CD4-positive, alpha-beta T cell treated with Interleukin-4 for 4 hours (primary cell): ENCODE data around the gene PLEKHA4.
"Not testable (repeated sequence)": the region's sequence is repeated elsewhere in the genome, so short reads cannot be mapped to it uniquely, and the experiment has no call there.

ENCODE experiments used
- DNase-seq: peaks from one replicate; pipeline ENCODE4 v3.0.0-alpha.2; 2020

The PLEKHA4 gene

DNA sequence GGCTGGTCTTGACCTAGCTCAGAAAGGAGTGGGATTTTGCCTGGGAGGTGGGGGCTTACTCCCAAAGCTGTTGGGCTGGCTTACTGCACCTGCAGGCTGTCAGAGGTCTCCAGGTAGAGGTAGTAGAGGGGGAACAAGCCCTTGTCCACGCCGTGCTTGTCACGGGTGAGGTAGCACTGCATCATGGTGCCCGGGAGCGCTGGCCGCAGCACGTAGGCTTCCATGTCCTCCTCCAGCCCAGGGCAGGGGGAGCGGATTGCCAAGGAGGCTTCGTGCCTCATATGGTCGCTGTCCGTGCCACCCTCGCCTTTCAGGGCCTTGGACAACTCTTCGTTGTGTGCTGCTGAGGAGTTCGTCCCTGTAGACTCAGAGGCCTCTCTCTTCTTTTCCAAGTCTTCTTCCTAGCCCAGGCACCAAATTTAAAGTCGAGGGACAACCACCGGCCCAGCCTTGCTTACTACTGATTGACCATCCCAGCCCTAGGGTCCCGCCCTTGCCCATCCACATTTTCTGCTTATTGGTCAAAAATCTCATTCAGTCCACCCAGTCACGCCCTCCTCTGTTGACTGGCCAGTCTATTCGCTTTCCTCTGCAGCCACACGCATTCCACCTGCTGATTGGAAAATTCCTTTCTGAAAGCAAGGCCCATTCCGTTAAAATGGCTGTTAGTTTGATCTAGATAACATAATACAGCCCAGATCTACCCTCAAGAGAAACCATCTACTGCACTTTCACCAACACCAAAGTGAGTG, 19.6 kb upstream of the PLEKHA4 start:
- no peak for DNase-seq

DNA sequence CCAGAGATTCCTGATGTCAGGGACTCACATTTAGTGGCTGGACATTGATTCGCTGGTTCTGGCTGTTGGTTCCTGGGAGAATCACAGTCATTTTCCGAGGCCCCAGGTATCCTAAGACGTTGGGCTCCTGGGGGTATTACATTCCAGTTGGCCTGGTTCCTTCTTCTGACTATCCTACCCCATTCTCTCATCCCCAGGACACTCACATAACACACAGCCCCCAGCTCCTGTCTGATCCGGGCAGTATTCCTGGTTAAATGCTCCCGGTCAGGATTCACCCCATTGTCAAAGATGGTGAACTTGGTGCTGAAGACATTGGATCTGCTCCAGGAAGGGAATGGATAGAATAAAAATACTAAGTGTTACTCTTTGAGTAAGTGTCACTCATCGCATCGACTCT, 15.3 kb upstream of the PLEKHA4 start:
- DNase-seq: no peak

DNA sequence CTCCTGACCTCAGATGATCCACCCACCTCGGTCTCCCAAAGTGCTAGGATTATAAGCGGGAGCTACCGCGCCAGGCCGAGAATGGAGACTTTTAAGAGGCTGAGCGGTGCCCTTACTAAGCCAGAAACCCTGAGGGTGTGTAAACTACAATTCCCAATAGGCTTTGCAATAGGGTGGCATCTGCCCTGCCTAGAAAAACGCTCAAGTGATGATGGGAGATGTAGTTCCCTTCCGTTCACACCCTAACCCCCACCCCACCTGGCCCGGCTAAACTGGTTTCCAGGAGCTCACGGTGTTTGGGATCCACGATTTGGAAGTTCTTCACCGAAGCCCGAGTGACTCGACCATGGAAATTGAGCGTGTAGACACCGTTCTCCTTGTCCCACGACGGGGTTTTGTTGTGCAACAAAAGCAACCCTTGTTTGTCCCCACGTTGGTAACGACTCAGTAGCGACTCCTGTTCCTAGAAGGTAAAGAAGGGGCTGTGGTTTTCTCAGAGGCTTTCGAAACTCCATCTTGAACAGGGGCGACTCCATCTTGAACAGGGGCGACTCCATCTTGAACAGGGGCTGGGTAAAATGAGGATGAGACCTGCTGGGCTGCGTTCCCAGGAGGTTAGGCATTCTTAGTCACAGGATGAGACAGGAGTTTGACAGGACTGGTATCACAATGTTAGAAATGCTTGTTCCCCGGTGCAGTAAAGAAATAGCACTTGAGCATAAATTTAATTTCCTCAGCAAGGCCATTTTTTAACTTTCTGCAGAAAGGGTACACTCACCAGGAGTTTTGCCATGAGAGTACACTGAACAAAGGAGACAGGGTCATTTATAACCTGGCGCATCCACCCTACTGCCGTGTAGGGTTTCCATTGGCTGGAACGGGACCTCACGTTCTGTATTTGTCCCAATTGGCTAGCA, 13.6 kb upstream of the PLEKHA4 start:
- DNase-seq: no peak

DNA sequence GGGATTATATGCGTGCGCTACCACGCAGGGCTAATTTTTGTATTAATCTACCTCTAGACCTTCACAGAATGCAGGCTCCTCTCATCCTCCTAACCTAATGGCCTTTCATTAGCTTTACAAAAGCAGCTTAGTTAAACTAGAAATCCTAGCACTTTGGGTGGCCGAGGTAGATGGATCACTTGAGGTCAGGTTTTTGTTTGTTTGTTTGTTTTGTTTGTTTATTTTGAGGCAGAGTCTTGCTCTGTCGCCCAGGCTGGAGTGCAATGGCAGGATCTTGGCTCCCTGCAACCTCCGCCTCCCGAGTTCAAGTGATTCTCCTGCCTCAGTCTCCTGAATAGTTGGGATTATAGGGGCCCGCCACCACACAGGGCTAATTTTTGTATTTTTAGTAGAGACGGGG, 11.3 kb upstream of the PLEKHA4 start:
- not testable (repeated sequence) for DNase-seq

DNA sequence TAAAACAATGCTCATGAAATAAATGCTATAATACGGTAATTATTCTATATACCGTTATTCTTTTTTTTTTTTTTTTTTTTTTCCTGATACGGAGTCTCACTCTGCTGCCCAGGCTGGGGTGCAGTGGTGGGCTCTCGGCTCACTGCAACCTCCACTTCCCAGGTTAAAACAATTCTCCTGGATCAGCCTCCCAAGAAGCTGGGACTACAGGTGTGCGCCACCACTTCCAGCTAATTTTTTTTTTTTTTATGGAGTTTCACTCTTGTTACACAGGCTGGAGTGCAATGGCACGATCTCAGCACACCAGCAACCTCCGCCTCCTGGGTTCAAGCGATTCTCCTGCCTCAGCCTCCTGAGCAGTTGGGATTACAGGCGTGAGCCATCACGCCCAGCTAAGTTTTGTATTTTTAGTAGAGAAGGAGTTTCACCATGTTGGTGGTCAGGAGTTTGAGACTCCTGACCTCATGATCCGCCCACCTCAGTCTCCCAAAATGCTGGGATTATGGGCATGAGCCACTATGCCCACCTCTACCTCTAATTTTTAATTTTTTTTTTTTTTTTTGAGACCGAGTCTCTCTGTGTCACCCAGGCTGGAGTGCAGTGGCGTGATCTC, 10.7 kb upstream of the PLEKHA4 start:
- no peak for DNase-seq

DNA sequence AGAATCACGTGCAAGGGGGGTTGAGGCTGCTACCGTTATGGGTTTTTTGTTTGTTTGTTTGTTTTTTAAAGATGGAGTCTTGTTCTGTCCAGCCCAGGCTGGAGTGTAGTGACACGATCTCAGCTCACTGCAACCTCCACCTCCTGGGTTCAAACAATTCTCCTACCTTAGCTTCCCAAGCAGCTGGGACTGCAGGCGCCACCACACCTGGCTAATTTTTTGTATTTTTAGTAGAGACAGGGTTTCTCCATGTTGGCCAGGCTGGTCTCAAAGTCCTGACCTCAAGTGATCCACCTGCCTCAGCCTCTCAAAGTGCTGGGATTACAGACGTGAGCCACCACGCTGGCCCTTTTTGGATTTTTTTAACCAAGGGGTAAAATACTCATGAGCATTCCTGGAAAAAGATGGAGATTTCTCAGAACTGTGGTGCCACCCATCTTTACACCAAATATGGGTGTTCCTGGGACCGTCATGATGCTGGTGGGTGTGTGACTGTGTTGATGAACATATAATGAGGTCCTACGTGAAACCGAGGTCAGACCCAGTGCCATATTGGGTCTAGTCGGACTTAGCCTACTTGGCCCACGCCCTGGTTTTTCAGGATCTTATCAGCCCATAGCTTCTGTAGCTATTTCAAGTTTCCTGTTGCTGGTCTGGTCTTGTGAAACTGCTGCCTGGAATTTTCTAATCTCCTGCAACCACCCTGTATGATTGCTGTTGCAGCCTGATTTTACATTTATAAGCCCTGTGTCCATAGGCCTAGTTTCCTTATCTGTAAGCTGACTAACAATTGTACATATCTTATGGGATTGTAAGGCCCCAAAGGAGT, 10.0 kb upstream of the PLEKHA4 start:
- DNase-seq: no peak

DNA sequence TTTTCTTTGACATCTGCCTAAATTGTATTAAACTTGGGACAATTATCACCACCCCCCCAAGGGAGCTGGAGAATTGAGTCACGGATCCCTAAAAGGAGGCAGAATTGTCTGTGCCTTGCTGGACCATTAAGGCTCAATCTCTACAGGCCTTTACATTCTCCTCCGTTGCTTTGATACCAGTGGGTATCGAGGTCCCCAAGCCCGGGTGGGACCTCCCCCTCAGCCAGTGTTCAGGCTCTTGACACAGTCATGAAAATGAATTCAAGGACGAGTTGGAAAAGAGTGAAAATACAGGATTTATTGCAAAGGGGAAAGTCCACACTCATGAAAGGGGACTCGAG, 9.4 kb upstream of the PLEKHA4 start:
- DNase-seq: no peak

DNA sequence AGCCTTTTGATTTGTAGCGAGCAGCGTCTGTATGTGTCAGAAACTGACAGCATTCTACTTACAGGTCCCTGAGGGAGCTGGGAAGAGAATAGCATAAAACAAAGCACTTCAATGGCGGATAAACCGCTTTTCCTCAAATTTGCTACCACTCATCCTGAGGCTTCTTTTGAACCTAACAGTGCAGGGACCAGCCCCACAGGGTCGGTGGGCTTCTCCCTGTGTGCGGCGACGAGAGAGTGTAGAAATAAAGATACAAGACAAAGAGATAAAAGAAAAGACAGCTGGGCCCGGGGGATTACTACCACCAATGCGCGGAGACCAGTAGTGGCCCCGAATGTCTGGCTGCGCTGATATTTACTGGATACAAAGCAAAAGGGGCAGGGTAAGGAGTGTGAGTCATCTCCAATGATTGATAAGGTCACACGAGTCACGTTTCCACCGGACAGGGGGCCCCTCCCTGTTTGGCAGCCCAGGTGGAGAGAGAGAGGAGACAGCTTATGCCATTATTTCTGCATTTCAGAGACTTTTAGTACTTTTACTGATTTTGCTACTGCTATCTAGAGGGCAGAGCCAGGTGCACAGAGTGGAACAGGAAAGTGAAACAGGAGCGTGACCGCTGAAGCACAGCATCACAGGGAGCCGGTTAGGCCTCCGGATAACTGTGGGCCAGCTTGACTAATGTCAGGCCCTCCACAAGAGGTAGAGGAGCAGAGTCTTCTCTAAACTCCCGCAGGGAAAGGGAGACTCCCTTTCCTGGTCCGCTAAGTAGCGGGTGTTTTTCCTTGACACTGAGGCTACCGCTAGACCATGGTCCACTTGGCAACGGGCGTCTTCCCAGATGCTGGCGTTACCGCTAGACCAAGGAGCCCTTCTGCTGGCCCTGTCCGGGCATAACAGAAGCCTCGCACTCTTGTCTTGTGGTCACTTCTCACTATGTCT, 7.9 kb upstream of the PLEKHA4 start:
- peak; percentile 63 for DNase-seq

DNA sequence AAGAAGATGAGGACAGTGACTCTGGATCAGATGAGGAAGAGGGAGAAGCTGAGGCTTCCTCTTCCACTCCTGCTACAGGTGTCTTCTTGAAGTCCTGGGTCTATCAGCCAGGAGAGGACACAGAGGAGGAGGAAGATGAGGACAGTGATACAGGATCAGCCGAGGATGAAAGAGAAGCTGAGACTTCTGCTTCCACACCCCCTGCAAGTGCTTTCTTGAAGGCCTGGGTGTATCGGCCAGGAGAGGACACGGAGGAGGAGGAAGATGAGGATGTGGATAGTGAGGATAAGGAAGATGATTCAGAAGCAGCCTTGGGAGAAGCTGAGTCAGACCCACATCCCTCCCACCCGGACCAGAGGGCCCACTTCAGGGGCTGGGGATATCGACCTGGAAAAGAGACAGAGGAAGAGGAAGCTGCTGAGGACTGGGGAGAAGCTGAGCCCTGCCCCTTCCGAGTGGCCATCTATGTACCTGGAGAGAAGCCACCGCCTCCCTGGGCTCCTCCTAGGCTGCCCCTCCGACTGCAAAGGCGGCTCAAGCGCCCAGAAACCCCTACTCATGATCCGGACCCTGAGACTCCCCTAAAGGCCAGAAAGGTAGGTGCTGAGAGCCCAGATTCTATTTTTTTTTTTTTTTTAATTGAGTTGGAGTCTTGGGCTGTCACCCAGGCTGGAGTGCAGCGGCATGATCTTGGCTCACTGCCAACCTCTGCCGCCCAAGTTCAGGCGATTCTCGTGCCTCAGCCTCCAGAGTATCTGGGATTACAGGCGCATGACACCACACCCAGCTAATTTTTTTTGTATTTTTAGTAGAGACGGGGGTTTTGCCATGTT, 6.1 kb upstream of the PLEKHA4 start:
- DNase-seq: no peak

DNA sequence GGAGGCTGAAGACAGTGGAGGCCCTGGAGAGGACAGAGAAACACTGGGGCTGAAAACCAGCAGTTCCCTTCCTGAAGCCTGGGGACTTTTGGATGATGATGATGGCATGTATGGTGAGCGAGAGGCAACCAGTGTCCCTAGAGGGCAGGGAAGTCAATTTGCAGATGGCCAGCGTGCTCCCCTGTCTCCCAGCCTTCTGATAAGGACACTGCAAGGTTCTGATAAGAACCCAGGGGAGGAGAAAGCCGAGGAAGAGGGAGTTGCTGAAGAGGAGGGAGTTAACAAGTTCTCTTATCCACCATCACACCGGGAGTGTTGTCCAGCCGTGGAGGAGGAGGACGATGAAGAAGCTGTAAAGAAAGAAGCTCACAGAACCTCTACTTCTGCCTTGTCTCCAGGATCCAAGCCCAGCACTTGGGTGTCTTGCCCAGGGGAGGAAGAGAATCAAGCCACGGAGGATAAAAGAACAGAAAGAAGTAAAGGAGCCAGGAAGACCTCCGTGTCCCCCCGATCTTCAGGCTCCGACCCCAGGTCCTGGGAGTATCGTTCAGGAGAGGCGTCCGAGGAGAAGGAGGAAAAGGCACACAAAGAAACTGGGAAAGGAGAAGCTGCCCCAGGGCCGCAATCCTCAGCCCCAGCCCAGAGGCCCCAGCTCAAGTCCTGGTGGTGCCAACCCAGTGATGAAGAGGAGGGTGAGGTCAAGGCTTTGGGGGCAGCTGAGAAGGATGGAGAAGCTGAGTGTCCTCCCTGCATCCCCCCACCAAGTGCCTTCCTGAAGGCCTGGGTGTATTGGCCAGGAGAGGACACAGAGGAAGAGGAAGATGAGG, 5.3 kb upstream of the PLEKHA4 start:
- DNase-seq: no peak

DNA sequence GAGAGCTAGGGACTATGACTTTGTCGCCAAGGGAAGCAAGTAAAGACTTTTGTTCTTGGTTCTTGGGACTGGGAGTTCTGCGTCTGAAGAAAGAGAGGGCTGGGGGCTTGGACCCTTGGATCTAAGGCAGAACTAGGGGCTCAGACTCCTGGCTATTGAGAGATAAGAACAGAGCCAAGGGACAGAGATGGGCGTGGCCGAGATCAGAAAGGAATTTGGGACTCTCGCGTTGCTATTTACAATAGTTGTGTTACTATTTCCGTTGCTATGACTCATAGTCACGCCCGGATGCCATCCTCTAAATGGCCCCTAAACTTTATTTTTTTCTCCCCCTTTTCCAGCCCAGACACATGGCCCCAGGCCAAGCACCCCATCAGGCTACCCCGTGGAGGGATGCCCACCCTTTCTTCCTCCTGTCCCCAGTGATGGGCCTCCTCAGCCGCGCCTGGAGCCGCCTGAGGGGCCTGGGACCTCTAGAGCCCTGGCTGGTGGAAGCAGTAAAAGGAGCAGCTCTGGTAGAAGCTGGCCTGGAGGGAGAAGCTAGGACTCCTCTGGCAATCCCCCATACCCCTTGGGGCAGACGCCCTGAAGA, 4.6 kb upstream of the PLEKHA4 start:
- DNase-seq: peak; percentile 91

DNA sequence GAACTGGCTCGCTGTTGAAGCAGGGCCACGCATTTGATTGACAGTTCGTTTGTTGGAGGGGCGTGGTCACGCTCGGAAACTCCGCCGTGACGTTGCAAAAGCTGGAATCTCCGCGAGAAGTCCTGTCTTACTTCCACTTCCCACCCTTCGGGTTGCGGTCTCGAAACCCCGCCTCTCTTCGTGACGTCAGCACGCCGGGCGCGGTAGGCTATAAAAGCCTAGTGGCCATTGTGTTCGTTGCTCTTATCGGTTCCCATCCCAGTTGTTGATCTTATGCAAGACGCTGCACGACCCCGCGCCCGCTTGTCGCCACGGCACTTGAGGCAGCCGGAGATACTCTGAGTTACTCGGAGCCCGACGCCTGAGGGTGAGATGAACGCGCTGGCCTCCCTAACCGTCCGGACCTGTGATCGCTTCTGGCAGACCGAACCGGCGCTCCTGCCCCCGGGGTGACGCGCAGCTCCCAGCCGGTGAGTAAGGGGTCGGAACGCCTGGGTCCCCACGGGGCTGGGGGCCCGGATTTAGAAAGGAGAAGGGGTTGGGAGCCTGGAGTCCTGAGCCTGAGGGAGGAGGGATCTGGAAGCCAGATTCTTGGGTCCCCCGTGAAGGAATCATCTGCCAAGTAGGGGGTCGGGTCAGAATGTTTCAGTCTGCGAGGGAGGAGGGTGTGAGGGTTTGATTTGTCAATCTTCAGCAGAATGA, 3.9 kb upstream of the PLEKHA4 start, which contains the start of gene PPP1R15A:
PPP1R15A (plus strand) TSS at position 240 of the 702 bp plus-strand sequence. CDS start 813 bp downstream, outside the sequence.
- DNase-seq: peak; percentile 99

DNA sequence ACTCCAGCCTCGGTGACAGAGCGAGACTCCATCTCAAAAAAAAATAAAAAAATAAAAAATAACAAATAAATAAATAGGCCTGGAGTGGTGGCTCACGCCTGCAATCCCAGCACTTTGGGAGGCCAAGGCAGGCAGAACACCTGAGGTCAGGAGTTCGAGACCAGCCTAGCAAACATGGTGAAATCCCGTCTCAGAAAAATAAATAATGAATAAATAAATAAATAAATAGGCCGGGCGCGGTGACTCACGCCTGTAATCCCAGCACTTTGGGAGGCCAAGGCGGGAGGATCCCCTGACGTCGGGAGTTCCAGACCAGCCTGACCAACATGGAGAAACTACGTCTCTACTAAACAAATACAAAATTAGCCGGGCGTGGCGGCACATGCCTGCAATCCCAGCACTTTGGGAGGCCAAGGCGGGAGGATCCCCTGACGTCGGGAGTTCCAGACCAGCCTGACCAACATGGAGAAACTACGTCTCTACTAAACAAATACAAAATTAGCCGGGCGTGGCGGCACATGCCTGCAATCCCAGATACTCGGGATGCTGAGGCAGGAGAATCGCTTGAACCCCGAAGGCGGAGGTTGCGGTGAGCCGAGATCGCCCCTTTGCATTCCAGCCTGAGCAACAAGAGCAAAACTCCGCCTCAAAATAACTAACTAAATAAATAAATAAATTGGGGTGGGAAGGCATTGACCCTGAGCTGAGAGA, 3.2 kb upstream of the PLEKHA4 start:
- DNase-seq: not testable (repeated sequence)

DNA sequence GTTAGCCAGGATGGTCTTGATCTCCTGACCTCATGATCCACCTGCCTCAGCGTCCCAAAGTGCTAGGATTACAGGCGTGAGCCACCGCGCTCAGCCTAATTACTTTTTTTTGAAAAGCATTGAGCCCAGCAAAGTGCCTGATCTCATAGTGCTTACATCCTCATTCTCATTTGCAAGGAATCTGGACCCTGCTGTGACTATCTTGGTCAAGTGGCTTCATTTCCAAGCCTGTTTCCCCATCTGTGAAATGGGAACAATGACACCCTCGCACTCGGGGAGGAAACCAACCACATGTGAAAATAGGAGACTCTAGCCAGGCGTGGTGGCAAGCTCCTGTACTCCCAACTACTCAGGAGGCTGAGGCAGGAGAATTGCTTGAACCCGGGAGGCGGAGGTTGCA, 1.6 kb upstream of the PLEKHA4 start:
- DNase-seq: no peak

DNA sequence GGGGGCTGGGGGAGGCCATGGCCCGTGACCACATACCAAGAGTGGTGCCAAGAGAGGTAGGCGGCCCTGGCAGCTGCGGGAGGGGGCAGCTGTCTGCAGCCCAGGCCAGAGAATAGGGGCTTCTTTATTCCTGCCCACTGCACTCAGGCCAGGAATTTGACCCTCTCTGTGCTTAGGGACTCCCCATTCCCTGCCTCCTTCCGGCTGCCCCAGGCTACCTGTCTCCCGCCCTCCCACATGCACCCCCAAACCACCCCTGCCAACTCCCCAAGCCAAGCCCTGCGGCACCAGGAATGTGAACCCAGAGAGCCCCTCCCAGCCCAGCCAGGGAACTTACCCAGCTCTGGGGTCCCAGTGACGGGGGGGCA, 687 bp downstream of the PLEKHA4 start:
- DNase-seq: no peak

DNA sequence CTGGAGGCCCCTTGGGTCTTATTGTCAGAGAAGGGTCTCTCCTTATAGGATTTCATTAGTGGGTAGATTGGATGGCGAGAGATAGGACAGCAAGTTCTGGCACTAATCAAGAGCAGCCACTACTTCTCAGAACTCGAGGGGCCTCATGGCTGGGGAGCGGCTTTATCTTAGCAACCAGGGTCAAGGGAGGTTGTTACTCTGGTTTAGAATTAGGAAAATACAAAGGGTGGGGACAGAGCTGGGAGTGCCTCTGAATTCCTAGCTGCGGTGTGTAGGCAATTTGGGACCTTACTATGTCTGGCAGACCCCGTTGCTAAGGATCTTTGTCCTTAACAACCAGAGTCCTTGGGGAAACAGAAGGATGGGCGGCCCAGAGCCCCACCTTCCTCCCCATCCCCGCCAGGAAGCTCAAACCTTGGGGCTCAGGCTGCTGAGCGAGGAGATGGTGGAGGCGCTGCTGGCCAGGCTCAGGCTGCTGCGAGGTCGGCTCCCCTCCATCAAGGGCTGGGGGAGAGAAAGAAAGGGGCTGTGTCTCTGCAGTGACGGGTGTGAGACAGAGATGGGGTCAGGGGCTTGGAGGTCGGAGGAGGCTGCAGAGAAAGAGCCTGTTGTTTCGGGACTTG, 1.2 kb downstream of the PLEKHA4 start:
- no peak for DNase-seq

DNA sequence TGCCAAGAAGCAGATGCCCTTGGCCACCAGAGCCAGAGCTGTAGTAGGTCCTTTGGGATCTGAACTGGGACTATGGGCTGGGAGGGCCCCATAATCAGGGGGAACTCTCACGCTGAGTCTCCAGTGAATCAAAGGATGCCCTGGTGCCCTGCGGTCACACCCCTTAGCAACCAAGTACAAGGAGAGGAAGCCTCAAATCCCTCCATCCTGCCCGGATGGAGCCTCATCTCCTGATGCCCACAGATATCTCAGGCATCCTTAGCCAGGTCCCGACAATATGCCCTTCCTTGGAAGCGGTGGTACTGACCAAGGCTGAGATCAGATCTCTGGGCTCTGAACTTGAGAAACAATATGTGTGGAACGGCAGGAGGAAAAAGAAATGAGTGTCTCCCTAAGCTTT, 1.7 kb downstream of the PLEKHA4 start:
- no peak for DNase-seq

DNA sequence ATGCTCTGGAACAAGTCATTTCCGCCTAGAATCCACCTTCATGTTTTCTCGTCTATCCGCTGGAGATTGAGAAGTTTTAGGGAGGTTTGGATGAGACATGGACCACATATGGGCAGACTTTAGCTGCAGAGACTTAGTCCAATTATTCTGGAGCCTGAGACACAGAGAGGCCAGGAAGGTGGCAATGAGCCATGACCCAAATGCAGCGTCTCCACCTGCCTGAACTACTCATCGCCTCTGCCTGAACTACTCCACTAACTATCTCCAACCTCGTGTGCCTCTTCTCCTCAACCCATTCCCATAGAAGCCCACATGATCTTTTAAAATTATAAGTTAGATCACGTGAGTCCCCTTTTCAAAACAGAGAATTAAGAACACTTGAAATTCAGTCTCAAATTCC, 5.6 kb downstream of the PLEKHA4 start:
- no peak for DNase-seq
